Placental epithelial cell (primary cell): ENCODE results near the gene PCA3. TPM values are rescaled to one million over a fixed set of nuclear protein-coding genes. Genes with fewer than 3 reads are reported as not detected.

Source experiments
- small RNA-seq: library from RNA; depleted of rRNA; stranded (forward); fragments of <200 nt; gene quantifications from one replicate; pipeline ENCODE3, GENCODE V24; 2012
- total RNA-seq: library from RNA; depleted of rRNA; stranded (reverse); fragments of >200 nt; gene quantifications from 2 replicates; pipeline ENCODE4 v1.2.3, GENCODE V29; 2012

PCA3 gene
- 0.39 TPM in 1 of 2 replicates, not detected in the other for total RNA-seq

DNA sequence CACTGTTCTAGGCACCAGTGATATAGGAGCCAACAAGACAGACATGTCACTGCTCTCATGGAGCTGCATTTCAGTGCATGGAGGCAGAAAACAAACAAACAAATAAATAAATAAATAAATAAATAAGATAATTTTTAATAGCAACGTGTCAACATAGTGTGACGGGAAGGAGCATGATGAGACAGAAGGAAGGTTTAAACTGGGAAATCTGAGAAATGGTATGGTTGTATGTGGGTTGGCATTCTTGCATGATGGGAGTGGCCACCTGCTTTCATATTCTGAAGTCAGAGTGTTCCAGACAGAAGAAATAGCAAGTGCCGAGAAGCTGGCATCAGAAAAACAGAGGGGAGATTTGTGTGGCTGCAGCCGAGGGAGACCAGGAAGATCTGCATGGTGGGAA, at the start of gene PCA3:
TSS of gene PCA3 (plus strand) at position 301 of the 400 bp plus-strand sequence.

Small RNA genes within 50 kb of the gene (small RNA-seq; reads per million reads assigned to genes)
- gene AL359314.1 = not detected

Other genes with a start within 250 kb of the PCA3 start
- gene PRUNE2, start 141.7 kb downstream of the PCA3 start, total RNA-seq = 4.7 and 12.6 TPM in 2 replicates